Body of pancreas (tissue), 4 donors: ENCODE data around the gene BCL2. TPM values are rescaled to one million over a fixed set of nuclear protein-coding genes. Genes with fewer than 3 reads are reported as not detected.

Source experiments
- ATAC-seq: fragments of 150-250 bp; one replicate; pipeline ENCODE4 v1.9.1; 2016
- DNase-seq, 4 donors: peaks; one replicate each; pipeline ENCODE4 v3.0.0-alpha.2; 2019
- H3K27ac ChIP-seq, 4 donors: fragments of 200-600 bp; sonication (generic); 1 replicate in 3 of 4; 2 replicates in 1 of 4; pipeline versions ENCODE4 v1.5.1 to v1.6.1; 2016 to 2019; ENCODE audit warnings: mild to moderate bottlenecking in 1 of 4, mixed read lengths in 1 of 4, moderate library complexity in 1 of 4
- H3K27me3 ChIP-seq, 2 donors: fragments of 200-600 bp; sonication (generic); one replicate each; pipeline ENCODE4 v1.6.0; 2016; ENCODE audit warnings: mild to moderate bottlenecking in 1 of 2
- H3K36me3 ChIP-seq, 2 donors: fragments of 200-600 bp; sonication (generic); replicated peaks in 1 of 2; 2 replicates each; pipeline ENCODE4 v1.5.1; 2016; ENCODE audit warnings: low read depth in 2 of 2; ENCODE audit not compliant: insufficient read depth in 1 of 2
- H3K4me1 ChIP-seq: fragments of 200-600 bp; sonication (generic); one replicate; pipeline ENCODE4 v1.6.0; 2016
- H3K4me3 ChIP-seq, 2 donors: fragments of 200-600 bp; sonication (generic); 1 replicate in 1 of 2; 2 replicates in 1 of 2; pipeline ENCODE4 v1.5.1; 2016 to 2019
- H3K9me3 ChIP-seq, 3 donors: fragments of 200-600 bp; sonication (generic); 1 replicate in 2 of 3; 2 replicates in 1 of 3; pipeline ENCODE4 v1.5.1; 2016
- POLR2A ChIP-seq, 3 donors: fragments of 450-650 bp; IDR thresholded peaks; one replicate each; pipeline ENCODE4 v1.6.1; 2016; ENCODE audit warnings: antibody characterized with exemption in 3 of 3, mild to moderate bottlenecking in 2 of 3
- WGBS, 2 donors: methylation state at CpG; one replicate each; pipeline ENCODE4 v1.1.5; 2017; 5-methylcytosine and 5-hydroxymethylcytosine counted together
- intact Hi-C: fragments of 100-400 bp; cut with DNase I; formaldehyde crosslinking; loops from one replicate; pipeline ENCODE4 v1.15.1; 2023
- total RNA-seq, 2 donors: library from RNA; depleted of rRNA; stranded (reverse); fragments of >200 nt; gene quantifications; one replicate each; pipeline ENCODE4 v1.1.0, GENCODE V29; 2016
- TF ChIP-seq, protein P1 (sequence below), 7 experiments: fragments of 450-650 bp in 4 of 7; fragments of 200-600 bp in 3 of 7; sonication (generic) in 3 of 7; IDR thresholded peaks; one replicate each; pipeline ENCODE4 v1.5.1; 2016 to 2019; ENCODE audit warnings: antibody characterized with exemption in 7 of 7

Gene BCL2
- total RNA-seq, 2 donors from 2014 or later: 10.1 to 18.5 TPM

GRCh38 chr18:63083020-63083531 lies 236.5 kb downstream of the BCL2 start:
- DNase-seq: no peak
- Histone ChIP-seq H3K36me3 (no peaks in the 10 kb centered on the region), H3K9me3 (peaks cover 0 to 5% (median 0%) of the 10 kb centered on the region in 3 donors), H3K4me1 (no peaks in the 10 kb centered on the region), H3K27me3 (no peaks in the 10 kb centered on the region), H3K27ac (no peak overlapping the region), H3K4me3 (no peak overlapping the region)
- no peak for ATAC-seq
- WGBS, 2 donors: 69 to 75% methylated on average over 8 of the region's 8 CpGs
- TF ChIP-seq, protein P1, sequence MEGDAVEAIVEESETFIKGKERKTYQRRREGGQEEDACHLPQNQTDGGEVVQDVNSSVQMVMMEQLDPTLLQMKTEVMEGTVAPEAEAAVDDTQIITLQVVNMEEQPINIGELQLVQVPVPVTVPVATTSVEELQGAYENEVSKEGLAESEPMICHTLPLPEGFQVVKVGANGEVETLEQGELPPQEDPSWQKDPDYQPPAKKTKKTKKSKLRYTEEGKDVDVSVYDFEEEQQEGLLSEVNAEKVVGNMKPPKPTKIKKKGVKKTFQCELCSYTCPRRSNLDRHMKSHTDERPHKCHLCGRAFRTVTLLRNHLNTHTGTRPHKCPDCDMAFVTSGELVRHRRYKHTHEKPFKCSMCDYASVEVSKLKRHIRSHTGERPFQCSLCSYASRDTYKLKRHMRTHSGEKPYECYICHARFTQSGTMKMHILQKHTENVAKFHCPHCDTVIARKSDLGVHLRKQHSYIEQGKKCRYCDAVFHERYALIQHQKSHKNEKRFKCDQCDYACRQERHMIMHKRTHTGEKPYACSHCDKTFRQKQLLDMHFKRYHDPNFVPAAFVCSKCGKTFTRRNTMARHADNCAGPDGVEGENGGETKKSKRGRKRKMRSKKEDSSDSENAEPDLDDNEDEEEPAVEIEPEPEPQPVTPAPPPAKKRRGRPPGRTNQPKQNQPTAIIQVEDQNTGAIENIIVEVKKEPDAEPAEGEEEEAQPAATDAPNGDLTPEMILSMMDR (IDR thresholded peaks at IDR 0.05): no peak
- no peak for TF ChIP-seq POLR2A (IDR thresholded peaks at IDR 0.05)
- intact Hi-C loops: no loop called here

GRCh38 chr18:63082366-63083019 lies 237.1 kb downstream of the BCL2 start:
- Histone ChIP-seq H3K36me3 (no peaks in the 10 kb centered on the region), H3K9me3 (peaks cover 0 to 5% (median 0%) of the 10 kb centered on the region in 3 donors), H3K4me3 (no peak overlapping the region), H3K27me3 (no peaks in the 10 kb centered on the region), H3K4me1 (no peaks in the 10 kb centered on the region), H3K27ac (no peak overlapping the region)
- DNase-seq (no peak), ATAC-seq (no peak)
- TF ChIP-seq, protein P1 (IDR thresholded peaks at IDR 0.05): no peak
- TF ChIP-seq POLR2A (IDR thresholded peaks at IDR 0.05): no peak
- 71 to 82% methylated on average over 7 of the region's 7 CpGs for WGBS, 2 donors
- intact Hi-C loops: no loop called here

- Histone ChIP-seq H3K27me3 (no peaks in the 10 kb centered on the region), H3K9me3 (peaks cover 0 to 5% (median 0%) of the 10 kb centered on the region in 3 donors), H3K27ac (no peak overlapping the region), H3K4me1 (no peaks in the 10 kb centered on the region), H3K4me3 (no peak overlapping the region), H3K36me3 (no peaks in the 10 kb centered on the region)
- no peak for DNase-seq
- WGBS, 2 donors: 70 to 75% methylated on average over 1 of the region's 1 CpG
- no peak for ATAC-seq
- intact Hi-C loops: no loop called here
- TF ChIP-seq, protein P1 (IDR thresholded peaks at IDR 0.05): no peak
- no peak for TF ChIP-seq POLR2A (IDR thresholded peaks at IDR 0.05)
Observed at GRCh38 chr18:63079114-63079513, 240.5 kb downstream of the BCL2 start.

- Histone ChIP-seq H3K4me3 (no peak overlapping the region), H3K4me1 (no peaks in the 10 kb centered on the region), H3K36me3 (no peaks in the 10 kb centered on the region), H3K9me3 (peaks cover 0 to 5% (median 0%) of the 10 kb centered on the region in 3 donors), H3K27ac (no peak overlapping the region), H3K27me3 (no peaks in the 10 kb centered on the region)
- DNase-seq (no peak), ATAC-seq (no peak)
- 63 to 79% methylated on average over 4 of the region's 4 CpGs for WGBS, 2 donors
- no peak for TF ChIP-seq POLR2A (IDR thresholded peaks at IDR 0.05)
- TF ChIP-seq, protein P1 (IDR thresholded peaks at IDR 0.05): no peak
- intact Hi-C loops: no loop called here
Observed at GRCh38 chr18:63078471-63078870, 241.1 kb downstream of the BCL2 start.
